OCI-LY1 (cell line): ENCODE results near the gene HEYL.

Experiments used
- H2AFZ ChIP-seq: fragments of 200-600 bp; sonication (generic), shearing (Covaris generic); 2 replicates; pipeline ENCODE4 v1.6.0; 2014; ENCODE audit warnings: antibody characterized with exemption, mild to moderate bottlenecking, low read length
- H3F3A ChIP-seq: fragments of 200-600 bp; sonication (generic), shearing (Covaris generic); 2 replicates; pipeline ENCODE4 v1.6.0; 2014; ENCODE audit warnings: mild to moderate bottlenecking, antibody characterized with exemption, low read length, moderate library complexity; ENCODE audit not compliant: insufficient read depth
- H3K27ac ChIP-seq: fragments of 200-600 bp; sonication (generic); 2 replicates; pipeline ENCODE4 v1.5.1; 2014; ENCODE audit warnings: low read length, mixed run types, mild to moderate bottlenecking, low read depth; ENCODE audit not compliant: poor library complexity, severe bottlenecking
- H3K27me3 ChIP-seq: fragments of 200-600 bp; sonication (generic); 2 replicates; pipeline ENCODE4 v1.6.0; 2014; ENCODE audit warnings: antibody characterized with exemption, mild to moderate bottlenecking, low read length, moderate library complexity; ENCODE audit not compliant: insufficient read depth
- H3K36me3 ChIP-seq: fragments of 200-600 bp; sonication (generic); 2 replicates; pipeline ENCODE4 v1.6.1; 2014; ENCODE audit warnings: mild to moderate bottlenecking, antibody characterized with exemption, low read length, moderate library complexity, mixed read lengths; ENCODE audit not compliant: insufficient read depth
- H3K4me1 ChIP-seq: fragments of 200-600 bp; sonication (generic); 2 replicates; pipeline ENCODE4 v1.5.1; 2014; ENCODE audit warnings: mild to moderate bottlenecking, low read length, moderate library complexity; ENCODE audit not compliant: insufficient read depth, severe bottlenecking
- H3K4me2 ChIP-seq: fragments of 200-600 bp; sonication (generic), shearing (Covaris generic); 2 replicates; pipeline ENCODE4 v1.6.1; 2014; ENCODE audit warnings: low read length
- H3K4me3 ChIP-seq: fragments of 200-600 bp; sonication (generic); 2 replicates; pipeline ENCODE4 v1.5.1; 2014; ENCODE audit warnings: low read length, low read depth, mild to moderate bottlenecking, mixed read lengths; ENCODE audit not compliant: poor library complexity, severe bottlenecking
- H3K79me2 ChIP-seq: fragments of 200-600 bp; shearing (Covaris generic); 2 replicates; pipeline ENCODE4 v1.6.1; 2016; ENCODE audit warnings: mixed run types, low read length, mixed read lengths; ENCODE audit not compliant: insufficient read depth
- H3K9ac ChIP-seq: fragments of 200-600 bp; sonication (generic), shearing (Covaris generic); 2 replicates; pipeline ENCODE4 v1.6.1; 2014; ENCODE audit warnings: mild to moderate bottlenecking, low read length, mixed read lengths
- H3K9me2 ChIP-seq: fragments of 200-600 bp; sonication (generic), shearing (Covaris generic); 2 replicates; pipeline ENCODE4 v1.6.1; 2014; ENCODE audit warnings: low read depth, mild to moderate bottlenecking, low read length, mixed read lengths
- H3K9me3 ChIP-seq: fragments of 200-600 bp; shearing (Covaris generic); 2 replicates; pipeline ENCODE4 v1.6.1; 2014; ENCODE audit warnings: low read length, mixed read lengths
- H4K20me1 ChIP-seq: fragments of 200-600 bp; sonication (generic), shearing (Covaris generic); 2 replicates; pipeline ENCODE4 v1.6.0; 2016; ENCODE audit warnings: mild to moderate bottlenecking, low read length; ENCODE audit not compliant: insufficient read depth
- EZH2 ChIP-seq: fragments of 200-600 bp; sonication (generic), shearing (Covaris generic); IDR thresholded peaks from 2 replicates; pipeline ENCODE4 v1.8.0; 2017; ENCODE audit warnings: borderline replicate concordance, mixed run types, mild to moderate bottlenecking, antibody characterized with exemption, low read length, moderate library complexity, mixed read lengths
- TF ChIP-seq, protein P1 (sequence below): fragments of 200-600 bp; sonication (generic), shearing (Covaris generic); IDR thresholded peaks from 2 replicates; pipeline ENCODE4 v1.5.1; 2017; ENCODE audit warnings: mild to moderate bottlenecking, antibody characterized with exemption, low read length, moderate library complexity, mixed read lengths

Gene HEYL

DNA sequence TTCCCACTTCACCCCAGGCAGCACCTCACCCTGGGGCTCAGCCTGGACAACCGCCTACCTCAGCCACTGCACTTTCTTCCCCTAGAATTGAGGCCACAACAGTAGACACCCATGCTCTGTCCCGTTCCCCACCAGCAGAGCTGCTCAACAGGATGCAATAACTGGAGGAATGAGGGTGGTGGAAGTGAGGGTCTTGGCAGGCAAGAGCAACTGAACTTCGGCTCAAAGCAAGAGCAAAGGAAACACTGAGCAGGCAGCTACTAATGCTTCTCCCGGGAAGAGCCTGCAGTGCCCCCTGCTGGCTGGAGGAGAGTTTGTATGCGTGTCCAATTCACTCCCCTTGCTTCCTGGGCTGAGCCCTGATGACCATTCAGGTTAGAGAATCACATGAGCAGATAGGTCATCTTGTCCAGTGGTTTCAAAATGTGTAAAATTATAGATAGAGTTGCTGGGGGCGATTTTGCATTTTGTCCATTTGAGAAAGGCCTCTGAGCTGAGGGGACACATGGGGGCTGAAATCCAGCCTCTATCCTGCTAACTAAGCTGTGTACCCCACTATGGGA lies 18.6 kb upstream of the HEYL start:
- Histone ChIP-seq H3K9me3 (no peaks in the 10 kb centered on the region), H3F3A (no peaks in the 10 kb centered on the region), H3K4me1 (peaks cover 3% of the 10 kb centered on the region), H3K36me3 (no peaks in the 10 kb centered on the region), H3K27me3 (no peaks in the 10 kb centered on the region; the same call in 1 of the 2 replicates), H3K9ac (no peak overlapping the region), H3K79me2 (no peaks in the 10 kb centered on the region), H3K9me2 (no peaks in the 10 kb centered on the region), H3K4me3 (no peak overlapping the region), H3K4me2 (peak overlapping the region; percentile 35; the same call in 1 of the 2 replicates), H2AFZ (no peak overlapping the region), H3K27ac (no peak overlapping the region), H4K20me1 (no peaks in the 10 kb centered on the region)
- no peak for TF ChIP-seq EZH2
- TF ChIP-seq, protein P1, sequence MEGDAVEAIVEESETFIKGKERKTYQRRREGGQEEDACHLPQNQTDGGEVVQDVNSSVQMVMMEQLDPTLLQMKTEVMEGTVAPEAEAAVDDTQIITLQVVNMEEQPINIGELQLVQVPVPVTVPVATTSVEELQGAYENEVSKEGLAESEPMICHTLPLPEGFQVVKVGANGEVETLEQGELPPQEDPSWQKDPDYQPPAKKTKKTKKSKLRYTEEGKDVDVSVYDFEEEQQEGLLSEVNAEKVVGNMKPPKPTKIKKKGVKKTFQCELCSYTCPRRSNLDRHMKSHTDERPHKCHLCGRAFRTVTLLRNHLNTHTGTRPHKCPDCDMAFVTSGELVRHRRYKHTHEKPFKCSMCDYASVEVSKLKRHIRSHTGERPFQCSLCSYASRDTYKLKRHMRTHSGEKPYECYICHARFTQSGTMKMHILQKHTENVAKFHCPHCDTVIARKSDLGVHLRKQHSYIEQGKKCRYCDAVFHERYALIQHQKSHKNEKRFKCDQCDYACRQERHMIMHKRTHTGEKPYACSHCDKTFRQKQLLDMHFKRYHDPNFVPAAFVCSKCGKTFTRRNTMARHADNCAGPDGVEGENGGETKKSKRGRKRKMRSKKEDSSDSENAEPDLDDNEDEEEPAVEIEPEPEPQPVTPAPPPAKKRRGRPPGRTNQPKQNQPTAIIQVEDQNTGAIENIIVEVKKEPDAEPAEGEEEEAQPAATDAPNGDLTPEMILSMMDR = peak; percentile 90

DNA sequence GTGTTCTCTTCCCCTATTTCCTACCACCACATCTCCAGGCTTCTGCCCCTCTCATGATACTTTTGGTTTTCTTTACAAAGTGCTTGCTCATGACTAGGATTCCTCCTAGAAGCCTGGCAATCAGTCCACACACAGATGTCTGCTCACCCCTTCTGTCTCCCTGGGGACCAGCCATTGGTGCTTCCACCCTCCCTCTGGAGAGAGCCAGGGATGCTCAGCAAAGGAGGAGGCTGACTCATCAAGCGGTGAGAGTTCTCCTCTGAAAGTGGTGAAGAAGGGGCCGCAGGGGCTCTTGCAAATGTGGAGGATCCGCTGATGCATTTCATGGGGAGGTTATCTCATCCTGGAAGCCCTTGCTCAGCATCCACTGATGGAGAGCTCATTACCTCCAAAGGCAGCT lies 18.0 kb upstream of the HEYL start:
- no peaks in the 10 kb centered on the region for H3K9me3 ChIP-seq
- no peak overlapping the region for H2AFZ ChIP-seq
- H3K4me1 ChIP-seq = peaks cover 3% of the 10 kb centered on the region
- no peaks in the 10 kb centered on the region for H3K9me2 ChIP-seq
- H3K4me3 ChIP-seq = no peak overlapping the region
- H3K4me2 ChIP-seq = no peak overlapping the region
- H3K27ac ChIP-seq = no peak overlapping the region
- no peaks in the 10 kb centered on the region for H3F3A ChIP-seq
- no peaks in the 10 kb centered on the region for H4K20me1 ChIP-seq
- no peaks in the 10 kb centered on the region for H3K79me2 ChIP-seq
- H3K27me3 ChIP-seq = no peaks in the 10 kb centered on the region; the same call in 1 of the 2 replicates
- no peaks in the 10 kb centered on the region for H3K36me3 ChIP-seq
- TF ChIP-seq, protein P1 = no peak
- TF ChIP-seq EZH2 = no peak
- no peak overlapping the region for H3K9ac ChIP-seq

DNA sequence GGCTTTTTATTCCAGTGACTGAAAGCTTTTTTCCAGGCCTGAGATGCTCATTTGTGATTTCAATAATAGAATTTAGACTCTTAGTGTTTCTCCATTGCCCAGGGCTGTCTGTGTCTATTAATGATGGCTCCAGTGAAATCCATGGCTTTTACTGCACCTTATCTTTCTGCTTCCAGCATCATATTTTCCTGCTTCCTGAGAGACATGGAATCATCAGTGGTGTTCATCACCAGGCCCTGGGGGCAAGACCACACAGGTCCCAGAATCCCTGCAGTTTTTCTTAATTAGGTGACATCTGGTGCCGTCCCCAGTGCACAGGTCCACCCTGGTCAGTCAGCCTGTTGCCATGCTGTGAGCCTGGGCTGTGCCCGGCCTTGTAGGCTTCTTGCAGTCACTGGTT lies 16.9 kb upstream of the HEYL start:
- no peak overlapping the region for H3K27ac ChIP-seq
- no peaks in the 10 kb centered on the region for H3K36me3 ChIP-seq
- H3K9ac ChIP-seq = no peak overlapping the region
- TF ChIP-seq EZH2 = no peak
- TF ChIP-seq, protein P1 = no peak
- H3F3A ChIP-seq = no peaks in the 10 kb centered on the region
- H3K27me3 ChIP-seq = no peaks in the 10 kb centered on the region; the same call in 1 of the 2 replicates
- no peaks in the 10 kb centered on the region for H3K9me3 ChIP-seq
- no peaks in the 10 kb centered on the region for H4K20me1 ChIP-seq
- H2AFZ ChIP-seq = no peak overlapping the region
- no peaks in the 10 kb centered on the region for H3K79me2 ChIP-seq
- no peaks in the 10 kb centered on the region for H3K9me2 ChIP-seq
- H3K4me3 ChIP-seq = no peak overlapping the region
- peaks cover 3% of the 10 kb centered on the region for H3K4me1 ChIP-seq
- H3K4me2 ChIP-seq = no peak overlapping the region
